Astrocyte (in vitro differentiated cells and primary cell): ENCODE results near the gene ANO2. TPM values are rescaled to one million over a fixed set of nuclear protein-coding genes. Genes with fewer than 3 reads are reported as not detected.

ENCODE experiments used
- DNase-seq: peaks from one replicate; pipeline ENCODE4 v3.0.0-alpha.2; 2010; ENCODE audit warnings: low read depth
- FAIRE-seq: peaks from 2 replicates; lab custom pipeline; 2011; peaks lifted over from hg19 to GRCh38; lab: Jason Lieb, UNC
- H2AFZ ChIP-seq: 2 replicates; pipeline ENCODE4 v1.6.0; 2012; ENCODE audit warnings: low read depth, low read length, inconsistent platforms
- H3K27ac ChIP-seq: 2 replicates; pipeline ENCODE4 v1.5.1; 2011; ENCODE audit warnings: low read depth, low read length, inconsistent platforms
- H3K27me3 ChIP-seq: 2 replicates; pipeline ENCODE4 v1.6.0; 2011; ENCODE audit warnings: low read length, inconsistent platforms; ENCODE audit not compliant: insufficient read depth
- H3K36me3 ChIP-seq: 2 replicates; pipeline ENCODE4 v1.5.1; 2011; ENCODE audit warnings: low read length, inconsistent platforms; ENCODE audit not compliant: insufficient read depth
- H3K4me1 ChIP-seq: 2 replicates; pipeline ENCODE4 v1.5.1; 2011; ENCODE audit warnings: low read length, inconsistent platforms; ENCODE audit not compliant: insufficient read depth
- H3K4me2 ChIP-seq: 2 replicates; pipeline ENCODE4 v1.6.0; 2012; ENCODE audit warnings: low read length, inconsistent platforms
- H3K4me3 ChIP-seq: 2 replicates; pipeline ENCODE4 v1.5.1; 2011; ENCODE audit warnings: low read depth, mild to moderate bottlenecking, low read length, inconsistent platforms; ENCODE audit not compliant: insufficient read depth
- H3K79me2 ChIP-seq: 2 replicates; pipeline ENCODE4 v1.6.0; 2012; ENCODE audit warnings: mild to moderate bottlenecking, low read length, inconsistent platforms; ENCODE audit not compliant: insufficient read depth
- H3K9ac ChIP-seq: 2 replicates; pipeline ENCODE4 v1.6.0; 2012; ENCODE audit warnings: mild to moderate bottlenecking, low read length, inconsistent platforms
- H3K9me3 ChIP-seq: 2 replicates; pipeline ENCODE4 v1.5.1; 2012; ENCODE audit warnings: low read depth, mild to moderate bottlenecking, low read length, inconsistent platforms; ENCODE audit not compliant: insufficient read depth
- H4K20me1 ChIP-seq: 2 replicates; pipeline ENCODE4 v1.6.0; 2012; ENCODE audit warnings: low read length, inconsistent platforms; ENCODE audit not compliant: insufficient read depth
- H3K27ac Mint-ChIP-seq: one replicate; pipeline ENCODE4 v1.8.0; 2021; ENCODE audit warnings: mild to moderate bottlenecking, mixed read lengths; ENCODE audit not compliant: unreplicated experiment
- H3K27me3 Mint-ChIP-seq: one replicate; pipeline ENCODE4 v1.8.0; 2021; ENCODE audit warnings: low read depth, mixed read lengths; ENCODE audit not compliant: unreplicated experiment
- H3K36me3 Mint-ChIP-seq: one replicate; pipeline ENCODE4 v1.8.0; 2021; ENCODE audit warnings: low read depth, mixed read lengths; ENCODE audit not compliant: unreplicated experiment
- H3K4me1 Mint-ChIP-seq: one replicate; pipeline ENCODE4 v1.8.0; 2021; ENCODE audit warnings: low read depth, mixed read lengths; ENCODE audit not compliant: unreplicated experiment
- H3K4me3 Mint-ChIP-seq: one replicate; pipeline ENCODE4 v1.8.0; 2021; ENCODE audit warnings: mild to moderate bottlenecking, moderate library complexity, mixed read lengths; ENCODE audit not compliant: unreplicated experiment
- H3K9me3 Mint-ChIP-seq: one replicate; pipeline ENCODE4 v1.8.0; 2021; ENCODE audit warnings: mild to moderate bottlenecking, mixed read lengths; ENCODE audit not compliant: unreplicated experiment
- CTCF ChIP-seq: IDR thresholded peaks from 2 replicates; pipeline ENCODE4 v1.5.1; 2011; ENCODE audit warnings: low read depth, mild to moderate bottlenecking, inconsistent platforms, low read length, moderate library complexity; ENCODE audit not compliant: insufficient read depth
- EZH2 ChIP-seq: IDR thresholded peaks from 2 replicates; pipeline ENCODE4 v1.6.1; 2012; ENCODE audit warnings: mild to moderate bottlenecking, low read length, inconsistent platforms; ENCODE audit not compliant: insufficient read depth
- total RNA-seq: library from RNA; stranded (reverse); gene quantifications from 2 replicates; pipeline ENCODE4 v1.2.1, GENCODE V29; 2021

Gene ANO2
- total RNA-seq, 1 donor from 2014 or later: 0.93 TPM

- Histone ChIP-seq H3K9me3 (no peaks in the 10 kb centered on the region), H2AFZ (no peak overlapping the region), H3K36me3 (no peaks in the 10 kb centered on the region), H3K4me2 (no peak overlapping the region), H3K27me3 (no peaks in the 10 kb centered on the region), H3K79me2 (no peaks in the 10 kb centered on the region), H3K4me1 (no peaks in the 10 kb centered on the region), H3K9ac (no peak overlapping the region), H3K27ac (no peak overlapping the region), H4K20me1 (no peaks in the 10 kb centered on the region), H3K4me3 (no peak overlapping the region)
- no peak for DNase-seq
- no peak for FAIRE-seq
- peaks cover 26% of the 10 kb centered on the region for H3K27me3 Mint-ChIP-seq
- H3K36me3 Mint-ChIP-seq: peaks cover 5% of the 10 kb centered on the region
- H3K9me3 Mint-ChIP-seq: peaks cover 1% of the 10 kb centered on the region
- H3K4me1 Mint-ChIP-seq: peaks cover 1% of the 10 kb centered on the region
- no peak for TF ChIP-seq EZH2
- TF ChIP-seq CTCF: no peak
- H3K4me3 Mint-ChIP-seq: no peak overlapping the region
- no peak overlapping the region for H3K27ac Mint-ChIP-seq
Measured at GRCh38 chr12:5524769-5525436, 420.2 kb downstream of the ANO2 start.

GRCh38 chr12:5524116-5524768 is 420.8 kb downstream of the ANO2 start:
- no peaks in the 10 kb centered on the region for H3K79me2 ChIP-seq
- H2AFZ ChIP-seq: no peak overlapping the region
- H3K27ac Mint-ChIP-seq: no peak overlapping the region
- FAIRE-seq (no peak), DNase-seq (no peak)
- H3K4me1 ChIP-seq: no peaks in the 10 kb centered on the region
- no peak overlapping the region for H3K27ac ChIP-seq
- H3K36me3 Mint-ChIP-seq: peaks cover 5% of the 10 kb centered on the region
- H3K27me3 ChIP-seq: no peaks in the 10 kb centered on the region
- H3K4me3 ChIP-seq: no peak overlapping the region
- no peak overlapping the region for H3K4me3 Mint-ChIP-seq
- TF ChIP-seq CTCF: no peak
- TF ChIP-seq EZH2: no peak
- no peaks in the 10 kb centered on the region for H4K20me1 ChIP-seq
- peaks cover 29% of the 10 kb centered on the region for H3K27me3 Mint-ChIP-seq
- no peaks in the 10 kb centered on the region for H3K36me3 ChIP-seq
- no peak overlapping the region for H3K9ac ChIP-seq
- H3K9me3 ChIP-seq: no peaks in the 10 kb centered on the region
- no peak overlapping the region for H3K4me2 ChIP-seq
- H3K4me1 Mint-ChIP-seq: peaks cover 1% of the 10 kb centered on the region
- peaks cover 1% of the 10 kb centered on the region for H3K9me3 Mint-ChIP-seq
